Parathyroid adenoma (tissue), 2 donors: Measurements from ENCODE around the gene NPR1.

Experiments used
- H2AFZ ChIP-seq: fragments of 300-600 bp; sonication (generic); one replicate; pipeline ENCODE4 v1.7.0; 2017; ENCODE audit warnings: antibody characterized with exemption, mild to moderate bottlenecking
- H3K27ac ChIP-seq: fragments of 300-600 bp; sonication (generic); one replicate; pipeline ENCODE4 v1.7.0; 2017
- H3K27me3 ChIP-seq: fragments of 300-600 bp; sonication (generic); one replicate; pipeline ENCODE4 v1.7.0; 2017; ENCODE audit warnings: low read length; ENCODE audit not compliant: control insufficient read depth, insufficient read depth
- H3K36me3 ChIP-seq: fragments of 300-600 bp; sonication (generic); one replicate; pipeline ENCODE4 v1.7.0; 2017; ENCODE audit warnings: low read length; ENCODE audit not compliant: control insufficient read depth, insufficient read depth
- H3K4me1 ChIP-seq: fragments of 300-600 bp; sonication (generic); one replicate; pipeline ENCODE4 v1.7.0; 2017; ENCODE audit warnings: control low read depth
- H3K4me2 ChIP-seq: fragments of 300-600 bp; sonication (generic); one replicate; pipeline ENCODE4 v1.7.0; 2017; ENCODE audit warnings: low read length
- H3K4me3 ChIP-seq: fragments of 300-600 bp; sonication (generic); one replicate; pipeline ENCODE4 v1.7.0; 2017; ENCODE audit warnings: low read depth, low read length
- H3K79me2 ChIP-seq: fragments of 300-600 bp; sonication (generic); one replicate; pipeline ENCODE4 v1.7.0; 2017; ENCODE audit warnings: control low read depth
- H3K9ac ChIP-seq: fragments of 300-600 bp; sonication (generic); one replicate; pipeline ENCODE4 v1.7.0; 2017; ENCODE audit warnings: mild to moderate bottlenecking
- H3K9me3 ChIP-seq: fragments of 300-600 bp; sonication (generic); one replicate; pipeline ENCODE4 v1.7.0; 2017; ENCODE audit warnings: low read length; ENCODE audit not compliant: control insufficient read depth
- CTCF ChIP-seq: fragments of 300-600 bp; sonication (generic); IDR thresholded peaks from one replicate; pipeline ENCODE4 v1.7.0; 2017; ENCODE audit warnings: antibody characterized with exemption, mild to moderate bottlenecking
- donor health status: primary hyperparathyroidism.

Gene NPR1

GRCh38 chr1:153683854-153684253, 5.4 kb downstream of the NPR1 start:
- Histone ChIP-seq H3K27me3 (no peaks in the 10 kb centered on the region), H3K79me2 (no peaks in the 10 kb centered on the region), H3K27ac (no peak overlapping the region), H3K36me3 (no peaks in the 10 kb centered on the region), H3K4me1 (no peaks in the 10 kb centered on the region), H3K4me3 (no peak overlapping the region), H3K9ac (no peak overlapping the region), H2AFZ (no peak overlapping the region), H3K4me2 (no peak overlapping the region), H3K9me3 (no peaks in the 10 kb centered on the region)
- no peak for TF ChIP-seq CTCF

GRCh38 chr1:153684892-153685291, 6.4 kb downstream of the NPR1 start:
- TF ChIP-seq CTCF: no peak
- H3K9ac ChIP-seq: no peak overlapping the region
- H2AFZ ChIP-seq: no peak overlapping the region
- no peaks in the 10 kb centered on the region for H3K79me2 ChIP-seq
- no peaks in the 10 kb centered on the region for H3K9me3 ChIP-seq
- H3K27ac ChIP-seq: no peak overlapping the region
- no peak overlapping the region for H3K4me3 ChIP-seq
- H3K4me2 ChIP-seq: no peak overlapping the region
- no peaks in the 10 kb centered on the region for H3K36me3 ChIP-seq
- H3K27me3 ChIP-seq: no peaks in the 10 kb centered on the region
- H3K4me1 ChIP-seq: no peaks in the 10 kb centered on the region

GRCh38 chr1:153685544-153686340, 7.3 kb downstream of the NPR1 start:
- H3K27ac ChIP-seq: no peak overlapping the region
- no peaks in the 10 kb centered on the region for H3K79me2 ChIP-seq
- H3K9ac ChIP-seq: no peak overlapping the region
- no peak overlapping the region for H3K4me3 ChIP-seq
- no peaks in the 10 kb centered on the region for H3K27me3 ChIP-seq
- no peak for TF ChIP-seq CTCF
- no peaks in the 10 kb centered on the region for H3K4me1 ChIP-seq
- H3K4me2 ChIP-seq: no peak overlapping the region
- no peaks in the 10 kb centered on the region for H3K36me3 ChIP-seq
- no peaks in the 10 kb centered on the region for H3K9me3 ChIP-seq
- H2AFZ ChIP-seq: no peak overlapping the region

- no peak for TF ChIP-seq CTCF
- H3K4me3 ChIP-seq: no peak overlapping the region
- no peaks in the 10 kb centered on the region for H3K9me3 ChIP-seq
- no peaks in the 10 kb centered on the region for H3K27me3 ChIP-seq
- no peak overlapping the region for H3K9ac ChIP-seq
- no peak overlapping the region for H2AFZ ChIP-seq
- H3K36me3 ChIP-seq: no peaks in the 10 kb centered on the region
- H3K4me2 ChIP-seq: no peak overlapping the region
- H3K4me1 ChIP-seq: no peaks in the 10 kb centered on the region
- no peak overlapping the region for H3K27ac ChIP-seq
- H3K79me2 ChIP-seq: no peaks in the 10 kb centered on the region
These were observed 9.0 kb downstream of the NPR1 start for GRCh38 chr1:153687346-153688125.
